AG04450 (cell line): ENCODE measurements around the gene CMC4. TPM values are rescaled to one million over a fixed set of nuclear protein-coding genes. Genes with fewer than 3 reads are reported as not detected.

Experiments
- CTCF ChIA-PET: fragments of 300-600, 350-600 bp; formaldehyde crosslinking; extraction: SDS; loops from one replicate; lab custom pipeline; 2022; ENCODE audit warnings: antibody characterized with exemption, inconsistent platforms; lab: Charles Lee
- POLR2A ChIA-PET: fragments of 350-600 bp; formaldehyde crosslinking; extraction: SDS; loops from one replicate; lab custom pipeline; 2021; ENCODE audit warnings: antibody characterized with exemption, inconsistent platforms; lab: Yijun Ruan, JAX
- DNase-seq: peaks from one replicate; pipeline ENCODE4 v3.0.0-alpha.2; 2011; ENCODE audit warnings: low read depth, low spot score
- H3K27ac ChIP-seq: one replicate; pipeline ENCODE4 v1.5.1; 2012; ENCODE audit warnings: low read depth, low read length, control low read depth
- H3K27me3 ChIP-seq: one replicate; pipeline ENCODE4 v1.6.0; 2012; ENCODE audit warnings: low read length; ENCODE audit not compliant: control insufficient read depth, insufficient read depth
- H3K4me3 ChIP-seq: 2 replicates; pipeline ENCODE4 v1.5.1; 2011; ENCODE audit warnings: mild to moderate bottlenecking, low read depth, low read length, control low read depth
- H3K9me3 ChIP-seq: 2 replicates; pipeline ENCODE4 v1.5.1; 2012; ENCODE audit warnings: low read length; ENCODE audit not compliant: control insufficient read depth, insufficient read depth
- CTCF ChIP-seq: IDR thresholded peaks from 2 replicates; pipeline ENCODE4 v1.5.1; 2011; ENCODE audit warnings: low read depth, low read length, control low read depth, inconsistent platforms
- polyA plus RNA-seq: library from polyadenylated mRNA; depleted of rRNA; stranded (reverse); fragments of >200 nt; gene quantifications from 2 replicates; pipeline ENCODE4 v1.2.3, GENCODE V29; 2011

The CMC4 gene
- polyA plus RNA-seq, 1 experiment: 10.1 TPM

- CTCF ChIA-PET: interaction anchor here (0.6 to 1.6 kb wide), 10 partner anchors 9 to 168 kb away, joined by 3 to 8 read pairs (median 4); partner anchors contain the start of gene BRCC3
- TF ChIP-seq CTCF: peak; percentile 47
These were observed 15.4 kb upstream of the CMC4 start for GRCh38 chrX:155086202-155086840.

GRCh38 chrX:155071694-155072280 is 851 bp upstream of the CMC4 start:
- H3K27me3 ChIP-seq: no peaks in the 10 kb centered on the region
- CTCF ChIA-PET: interaction anchor here (1.0 to 1.3 kb wide), 2 partner anchors 15 to 22 kb away, joined by 3 read pairs; no protein-coding TSS in a partner anchor
- DNase-seq: no peak
- POLR2A ChIA-PET: no interaction called here
- no peak for TF ChIP-seq CTCF
- no peaks in the 10 kb centered on the region; the same call in 1 of the 2 replicates for H3K9me3 ChIP-seq
- H3K4me3 ChIP-seq: peak overlapping the region; percentile 79
- peak overlapping the region; percentile 31 for H3K27ac ChIP-seq

More at GRCh38 chrX:155086202-155086840, 15.4 kb upstream of the CMC4 start:
- H3K9me3 ChIP-seq: no peaks in the 10 kb centered on the region; the same call in 1 of the 2 replicates
- no peak for DNase-seq
- H3K27ac ChIP-seq: no peak overlapping the region
- H3K27me3 ChIP-seq: no peaks in the 10 kb centered on the region
- POLR2A ChIA-PET: interaction anchor here (0.7 kb wide), 1 partner anchor 131 kb away, joined by 4 read pairs; no protein-coding TSS in a partner anchor
- H3K4me3 ChIP-seq: no peak overlapping the region

- Histone ChIP-seq H3K27me3 (no peaks in the 10 kb centered on the region), H3K9me3 (no peaks in the 10 kb centered on the region; the same call in 1 of the 2 replicates), H3K27ac (peak overlapping the region; percentile 75), H3K4me3 (peak overlapping the region; percentile 62)
- TF ChIP-seq CTCF: no peak
- ChIA-PET POLR2A (no interaction called here), CTCF (interaction anchor here (0.7 to 1.5 kb wide), 3 partner anchors 14 to 91 kb away, joined by 3 to 6 read pairs (median 3); no protein-coding TSS in a partner anchor)
- DNase-seq: no peak
These were observed 317 bp downstream of the CMC4 start for GRCh38 chrX:155070663-155070974.

GRCh38 chrX:155070038-155070437 is 898 bp downstream of the CMC4 start:
- Histone ChIP-seq H3K9me3 (no peaks in the 10 kb centered on the region; the same call in 1 of the 2 replicates), H3K4me3 (peak overlapping the region; percentile 62), H3K27me3 (no peaks in the 10 kb centered on the region), H3K27ac (no peak overlapping the region)
- ChIA-PET POLR2A (no interaction called here), CTCF (interaction anchor here (1.4 to 1.8 kb wide), 3 partner anchors 21 to 90 kb away, joined by 3 to 7 read pairs (median 6); no protein-coding TSS in a partner anchor)
- no peak for TF ChIP-seq CTCF
- DNase-seq: no peak

GRCh38 chrX:155069414-155069813 is 1.5 kb downstream of the CMC4 start:
- Histone ChIP-seq H3K27me3 (no peaks in the 10 kb centered on the region), H3K27ac (no peak overlapping the region), H3K4me3 (peak overlapping the region; percentile 62; the same call in 1 of the 2 replicates), H3K9me3 (no peaks in the 10 kb centered on the region; the same call in 1 of the 2 replicates)
- no peak for TF ChIP-seq CTCF
- ChIA-PET CTCF (interaction anchor here (1.4 to 1.8 kb wide), 3 partner anchors 21 to 89 kb away, joined by 3 to 7 read pairs (median 6); no protein-coding TSS in a partner anchor), POLR2A (no interaction called here)
- DNase-seq: no peak
